ENCODE data around the gene C17orf75.
"Not testable (repeated sequence)": the region's sequence is repeated elsewhere in the genome, so short reads cannot be mapped to it uniquely, and the experiment has no call there.

The C17orf75 gene

GRCh38 chr17:32318071-32318470, 23.9 kb downstream of the C17orf75 start:
- Histone ChIP-seq H3K4me1 (ENCODE audit: insufficient read depth, poor library complexity, severe bottlenecking) (no peaks in the 10 kb centered on the region), H3K9me3 (ENCODE audit: severe bottlenecking) (no peaks in the 10 kb centered on the region), H3K27me3 (ENCODE audit: insufficient read depth, poor library complexity, severe bottlenecking) (no peaks in the 10 kb centered on the region), H3K4me3 (ENCODE audit: severe bottlenecking) (no peak overlapping the region), H3K36me3 (ENCODE audit: low read depth) (no peaks in the 10 kb centered on the region), H3K27ac (ENCODE audit: poor library complexity, severe bottlenecking) (no peak overlapping the region)
- ATAC-seq (ENCODE audit: low read depth) (no peak), DNase-seq (ENCODE audit: low spot score) (no peak)
- TF ChIP-seq CTCF (IDR thresholded peaks at IDR 0.05; ENCODE audit: poor library complexity, severe bottlenecking) = no peak

- DNase-seq (ENCODE audit: low spot score) (no peak), ATAC-seq (ENCODE audit: low read depth) (no peak)
- H3K36me3 ChIP-seq (ENCODE audit: low read depth) = no peaks in the 10 kb centered on the region
- H3K4me3 ChIP-seq (ENCODE audit: severe bottlenecking) = no peak overlapping the region
- no peaks in the 10 kb centered on the region for H3K27me3 ChIP-seq (ENCODE audit: insufficient read depth, poor library complexity, severe bottlenecking)
- H3K4me1 ChIP-seq (ENCODE audit: insufficient read depth, poor library complexity, severe bottlenecking) = no peaks in the 10 kb centered on the region
- TF ChIP-seq CTCF (IDR thresholded peaks at IDR 0.05; ENCODE audit: poor library complexity, severe bottlenecking) = no peak
- no peaks in the 10 kb centered on the region for H3K9me3 ChIP-seq (ENCODE audit: severe bottlenecking)
- H3K27ac ChIP-seq (ENCODE audit: poor library complexity, severe bottlenecking) = no peak overlapping the region
These were observed 24.6 kb downstream of the C17orf75 start for GRCh38 chr17:32317353-32317752.

- not testable (repeated sequence) for H3K27ac ChIP-seq (ENCODE audit: poor library complexity, severe bottlenecking); H3K27me3 ChIP-seq (ENCODE audit: insufficient read depth, poor library complexity, severe bottlenecking); DNase-seq (ENCODE audit: low spot score); H3K4me1 ChIP-seq (ENCODE audit: insufficient read depth, poor library complexity, severe bottlenecking); H3K9me3 ChIP-seq (ENCODE audit: severe bottlenecking); ATAC-seq (ENCODE audit: low read depth); H3K36me3 ChIP-seq (ENCODE audit: low read depth); H3K4me3 ChIP-seq (ENCODE audit: severe bottlenecking)
These were observed 25.3 kb downstream of the C17orf75 start for GRCh38 chr17:32316653-32317052.

- no peak overlapping the region for H3K4me3 ChIP-seq (ENCODE audit: severe bottlenecking)
- no peaks in the 10 kb centered on the region for H3K4me1 ChIP-seq (ENCODE audit: insufficient read depth, poor library complexity, severe bottlenecking)
- H3K9me3 ChIP-seq (ENCODE audit: severe bottlenecking) = no peaks in the 10 kb centered on the region
- H3K27ac ChIP-seq (ENCODE audit: poor library complexity, severe bottlenecking) = no peak overlapping the region
- no peaks in the 10 kb centered on the region for H3K36me3 ChIP-seq (ENCODE audit: low read depth)
- no peak for TF ChIP-seq CTCF (IDR thresholded peaks at IDR 0.05; ENCODE audit: poor library complexity, severe bottlenecking)
- no peaks in the 10 kb centered on the region for H3K27me3 ChIP-seq (ENCODE audit: insufficient read depth, poor library complexity, severe bottlenecking)
- DNase-seq (ENCODE audit: low spot score) = no peak
- no peak for ATAC-seq (ENCODE audit: low read depth)
These were observed 26.8 kb downstream of the C17orf75 start for GRCh38 chr17:32315171-32315570.

- ATAC-seq (ENCODE audit: low read depth) (no peak), DNase-seq (ENCODE audit: low spot score) (no peak)
- Histone ChIP-seq H3K27me3 (ENCODE audit: insufficient read depth, poor library complexity, severe bottlenecking) (no peaks in the 10 kb centered on the region), H3K4me1 (ENCODE audit: insufficient read depth, poor library complexity, severe bottlenecking) (no peaks in the 10 kb centered on the region), H3K36me3 (ENCODE audit: low read depth) (no peaks in the 10 kb centered on the region), H3K9me3 (ENCODE audit: severe bottlenecking) (no peaks in the 10 kb centered on the region), H3K27ac (ENCODE audit: poor library complexity, severe bottlenecking) (no peak overlapping the region), H3K4me3 (ENCODE audit: severe bottlenecking) (no peak overlapping the region)
- no peak for TF ChIP-seq CTCF (IDR thresholded peaks at IDR 0.05; ENCODE audit: poor library complexity, severe bottlenecking)
These were observed 27.3 kb downstream of the C17orf75 start for GRCh38 chr17:32314636-32315035.

Data from RWPE2 (cell line).